ENCODE results near the gene SELPLG. TPM values are rescaled to one million over a fixed set of nuclear protein-coding genes. Genes with fewer than 3 reads are reported as not detected.

SELPLG gene
- total and polyA plus RNA-seq, 3 experiments from 2014 or later = 37.0 to 760 (median 37.7) TPM

DNA sequence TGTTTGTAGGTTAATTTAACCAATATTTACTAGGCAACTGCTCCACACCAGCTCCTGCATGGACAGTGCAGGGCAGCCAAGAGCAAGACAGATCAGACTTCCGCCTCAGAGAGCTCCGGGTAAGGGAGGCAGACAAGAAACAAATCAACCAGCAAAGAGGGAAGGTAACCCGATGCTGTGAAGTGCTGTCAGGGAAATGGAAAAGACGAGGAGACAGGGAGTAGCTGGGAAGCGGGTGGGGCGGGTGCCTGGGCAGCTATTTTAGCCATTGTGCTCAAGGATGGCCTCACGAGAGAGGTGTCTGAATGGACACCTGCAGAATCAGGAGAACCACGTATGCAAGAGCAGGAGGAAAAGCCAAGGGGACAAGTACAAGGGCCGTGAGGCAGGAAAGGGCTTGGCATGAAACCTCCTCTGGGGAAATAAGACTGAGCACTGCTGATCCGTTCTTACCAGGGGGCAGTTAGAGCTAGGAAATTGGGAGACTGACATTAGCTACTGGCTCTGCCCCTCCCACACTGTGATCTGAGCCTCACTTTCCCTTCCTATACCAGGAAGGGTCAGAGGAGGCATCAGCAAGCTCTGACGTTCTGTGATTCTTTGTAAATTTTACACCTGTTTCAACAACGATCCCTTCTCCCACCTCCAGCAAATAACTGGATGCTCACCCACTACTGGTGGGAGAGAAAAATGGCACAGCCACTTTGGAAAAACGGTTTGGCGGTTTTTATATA is 29.3 kb downstream of the SELPLG start:
- H3K36me3 ChIP-seq (ENCODE audit: insufficient read depth, low read length) = no peaks in the 10 kb centered on the region
- no peaks in the 10 kb centered on the region for H3K27me3 ChIP-seq (ENCODE audit: insufficient read depth, low read length, poor library complexity, severe bottlenecking)
- no peak for DNase-seq
- H3K4me3 ChIP-seq (ENCODE audit: low read length) = no peak overlapping the region
- ChIA-PET CTCF (interaction anchor here (0.7 to 1.8 kb wide), 3 partner anchors 14 to 200 kb away, joined by 3 to 5 read pairs (median 3); no protein-coding TSS in a partner anchor), POLR2A (no interaction called here)
- no peaks in the 10 kb centered on the region for H3K9me3 ChIP-seq (ENCODE audit: low read length)
- Mint-ChIP-seq H3K9me3 (no peaks in the 10 kb centered on the region), H3K27me3 (peaks cover 0 to 3% of the 10 kb centered on the region in 2 donors), H3K36me3 (no peaks in the 10 kb centered on the region), H3K27ac (no peak overlapping the region), H3K4me3 (no peak overlapping the region), H3K4me1 (no peaks in the 10 kb centered on the region)
- H3K4me1 ChIP-seq (ENCODE audit: insufficient read depth, low read length) = no peaks in the 10 kb centered on the region
- no peak overlapping the region for H3K27ac ChIP-seq (ENCODE audit: low read depth, low read length)

DNA sequence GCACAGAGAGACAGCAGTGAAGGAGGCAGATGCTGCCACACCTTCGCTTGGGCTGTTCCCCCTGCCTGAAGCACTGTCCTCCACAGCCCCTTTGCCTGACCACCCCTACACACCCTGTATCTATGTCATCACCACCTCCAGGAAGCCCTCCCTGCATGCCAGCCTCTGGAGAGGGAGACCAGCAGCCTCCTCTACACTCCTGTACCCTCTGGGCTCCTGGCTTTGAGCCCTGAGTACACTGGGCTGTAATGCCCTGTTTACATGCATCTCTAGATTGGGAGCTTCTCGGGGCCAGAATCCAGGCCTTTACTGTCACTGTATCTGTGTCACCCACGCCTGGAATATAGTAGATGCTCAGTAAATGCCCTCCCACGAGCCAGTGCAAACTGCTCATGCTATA is 30.0 kb downstream of the SELPLG start:
- Mint-ChIP-seq H3K27ac (peak overlapping the region in 1 of 8 donors; percentile 81), H3K9me3 (no peaks in the 10 kb centered on the region), H3K4me3 (no peak overlapping the region), H3K36me3 (no peaks in the 10 kb centered on the region), H3K4me1 (no peaks in the 10 kb centered on the region), H3K27me3 (peaks cover 0 to 3% of the 10 kb centered on the region in 2 donors)
- ChIA-PET POLR2A (no interaction called here), CTCF (interaction anchor here (1.7 to 1.8 kb wide), 2 partner anchors 199 to 200 kb away, joined by 3 to 5 read pairs; no protein-coding TSS in a partner anchor)
- Histone ChIP-seq H3K36me3 (ENCODE audit: insufficient read depth, low read length) (no peaks in the 10 kb centered on the region), H3K4me1 (ENCODE audit: insufficient read depth, low read length) (no peaks in the 10 kb centered on the region), H3K9me3 (ENCODE audit: low read length) (no peaks in the 10 kb centered on the region), H3K27me3 (ENCODE audit: insufficient read depth, low read length, poor library complexity, severe bottlenecking) (no peaks in the 10 kb centered on the region), H3K4me3 (ENCODE audit: low read length) (no peak overlapping the region), H3K27ac (ENCODE audit: low read depth, low read length) (no peak overlapping the region)
- DNase-seq = no peak

DNA sequence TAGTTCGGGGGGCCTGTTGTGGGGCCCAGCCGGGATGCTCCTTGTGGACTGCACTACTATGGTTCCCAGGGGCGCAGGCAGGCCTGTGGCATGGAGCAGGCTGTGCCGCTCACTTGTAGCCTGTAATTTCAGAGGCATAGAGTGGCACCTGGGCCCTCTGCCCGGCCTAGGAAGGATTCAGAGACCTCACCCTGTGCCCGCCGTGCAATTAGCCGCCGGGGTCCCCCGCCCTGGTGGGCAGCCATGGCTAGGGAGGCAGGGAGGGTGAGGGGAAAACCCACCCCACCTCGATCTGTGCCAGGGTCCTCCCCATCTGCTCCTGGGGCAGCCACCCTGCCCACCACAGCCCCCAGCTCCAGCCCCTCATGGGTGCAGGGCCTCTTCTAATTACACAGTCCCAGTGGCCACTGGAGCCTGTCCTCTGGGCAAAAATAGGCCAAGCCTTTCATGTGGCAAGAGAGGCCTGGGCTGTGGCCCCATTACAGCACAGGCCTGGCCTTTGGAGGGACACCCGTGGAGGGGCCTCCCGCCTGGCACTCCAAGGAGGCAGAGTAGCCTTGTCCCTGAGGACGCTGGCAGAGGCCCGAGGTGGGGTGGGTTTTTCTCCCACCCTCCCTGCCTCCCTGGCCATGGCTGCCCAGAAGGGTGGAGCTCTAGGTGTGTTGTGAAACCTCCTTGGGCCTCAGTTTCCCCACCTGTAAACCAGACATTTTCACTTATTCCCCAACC is 30.6 kb downstream of the SELPLG start:
- H3K27me3 Mint-ChIP-seq = peaks cover 0 to 3% of the 10 kb centered on the region in 2 donors
- Histone ChIP-seq H3K27me3 (ENCODE audit: insufficient read depth, low read length, poor library complexity, severe bottlenecking) (no peaks in the 10 kb centered on the region), H3K27ac (ENCODE audit: low read depth, low read length) (no peak overlapping the region), H3K9me3 (ENCODE audit: low read length) (no peaks in the 10 kb centered on the region), H3K4me1 (ENCODE audit: insufficient read depth, low read length) (no peaks in the 10 kb centered on the region), H3K36me3 (ENCODE audit: insufficient read depth, low read length) (no peaks in the 10 kb centered on the region), H3K4me3 (ENCODE audit: low read length) (no peak overlapping the region)
- H3K27ac Mint-ChIP-seq = peak overlapping the region in 1 of 8 donors; percentile 81
- DNase-seq = no peak
- ChIA-PET CTCF (no interaction called here), POLR2A (no interaction called here)
- H3K36me3 Mint-ChIP-seq = no peaks in the 10 kb centered on the region
- H3K4me3 Mint-ChIP-seq = no peak overlapping the region
- no peaks in the 10 kb centered on the region for H3K4me1 Mint-ChIP-seq
- no peaks in the 10 kb centered on the region for H3K9me3 Mint-ChIP-seq

DNA sequence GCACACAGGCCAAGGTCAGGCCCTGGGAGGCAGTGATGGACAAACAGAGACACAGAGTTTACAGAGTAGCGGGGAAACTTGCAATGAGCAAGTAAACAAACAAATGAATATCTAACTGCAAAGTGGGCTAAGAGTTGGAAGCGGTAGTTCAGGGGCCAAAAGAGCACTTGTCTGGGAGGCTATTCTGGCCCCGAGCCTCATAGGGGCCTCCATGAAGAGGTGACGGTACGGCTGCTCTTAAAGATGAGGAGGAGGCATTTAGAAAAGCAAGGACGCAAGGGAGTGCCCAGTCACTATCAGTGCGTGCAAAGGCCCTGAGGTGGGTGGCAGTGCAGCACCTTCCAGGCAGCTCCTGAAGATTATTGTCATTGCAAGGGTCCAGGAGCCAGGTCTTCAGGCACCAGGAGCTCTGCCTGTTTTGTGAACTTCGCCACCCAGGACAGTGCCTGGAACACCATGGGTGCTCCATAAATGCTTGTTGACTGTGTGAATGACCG is 31.4 kb downstream of the SELPLG start:
- no peak overlapping the region for H3K27ac ChIP-seq (ENCODE audit: low read depth, low read length)
- H3K4me3 ChIP-seq (ENCODE audit: low read length) = no peak overlapping the region
- no peaks in the 10 kb centered on the region for H3K27me3 Mint-ChIP-seq
- H3K27me3 ChIP-seq (ENCODE audit: insufficient read depth, low read length, poor library complexity, severe bottlenecking) = no peaks in the 10 kb centered on the region
- CTCF ChIA-PET = interaction anchor here (2.8 kb wide), 1 partner anchor 16 kb away, joined by 6 read pairs; no protein-coding TSS in a partner anchor
- no peaks in the 10 kb centered on the region for H3K9me3 Mint-ChIP-seq
- no peaks in the 10 kb centered on the region for H3K4me1 ChIP-seq (ENCODE audit: insufficient read depth, low read length)
- no peaks in the 10 kb centered on the region for H3K36me3 Mint-ChIP-seq
- H3K27ac Mint-ChIP-seq = peak overlapping the region in 2 of 8 donors; percentile 63 to 69
- H3K9me3 ChIP-seq (ENCODE audit: low read length) = no peaks in the 10 kb centered on the region
- no peaks in the 10 kb centered on the region for H3K4me1 Mint-ChIP-seq
- no peak overlapping the region for H3K4me3 Mint-ChIP-seq
- no peaks in the 10 kb centered on the region for H3K36me3 ChIP-seq (ENCODE audit: insufficient read depth, low read length)
- no peak for DNase-seq
- POLR2A ChIA-PET = no interaction called here

DNA sequence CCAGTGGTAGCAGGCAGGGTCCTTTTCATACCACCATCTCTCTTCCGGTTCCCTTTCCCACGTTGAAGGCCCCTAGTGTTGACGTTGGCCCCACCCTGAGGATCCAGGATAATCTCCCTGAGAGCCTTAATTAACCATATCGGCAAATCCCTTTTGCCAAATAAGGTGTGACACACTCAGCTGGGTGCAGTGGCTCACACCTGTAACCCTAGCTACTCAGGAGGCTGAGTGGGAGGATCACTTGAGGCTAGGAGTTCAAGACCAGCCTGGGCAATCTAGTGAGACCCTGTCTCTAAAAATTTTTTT is 33.0 kb downstream of the SELPLG start:
- no peak for DNase-seq
- Mint-ChIP-seq H3K9me3 (no peaks in the 10 kb centered on the region), H3K27ac (no peak overlapping the region), H3K4me1 (no peaks in the 10 kb centered on the region), H3K36me3 (no peaks in the 10 kb centered on the region), H3K4me3 (no peak overlapping the region), H3K27me3 (no peaks in the 10 kb centered on the region)
- no peaks in the 10 kb centered on the region for H3K27me3 ChIP-seq (ENCODE audit: insufficient read depth, low read length, poor library complexity, severe bottlenecking)
- H3K4me3 ChIP-seq (ENCODE audit: low read length) = no peak overlapping the region
- POLR2A ChIA-PET = no interaction called here
- H3K36me3 ChIP-seq (ENCODE audit: insufficient read depth, low read length) = no peaks in the 10 kb centered on the region
- H3K4me1 ChIP-seq (ENCODE audit: insufficient read depth, low read length) = no peaks in the 10 kb centered on the region
- CTCF ChIA-PET = interaction anchor here (2.8 kb wide), 1 partner anchor 17 kb away, joined by 6 read pairs; no protein-coding TSS in a partner anchor
- H3K9me3 ChIP-seq (ENCODE audit: low read length) = no peaks in the 10 kb centered on the region
- no peak overlapping the region for H3K27ac ChIP-seq (ENCODE audit: low read depth, low read length)

DNA sequence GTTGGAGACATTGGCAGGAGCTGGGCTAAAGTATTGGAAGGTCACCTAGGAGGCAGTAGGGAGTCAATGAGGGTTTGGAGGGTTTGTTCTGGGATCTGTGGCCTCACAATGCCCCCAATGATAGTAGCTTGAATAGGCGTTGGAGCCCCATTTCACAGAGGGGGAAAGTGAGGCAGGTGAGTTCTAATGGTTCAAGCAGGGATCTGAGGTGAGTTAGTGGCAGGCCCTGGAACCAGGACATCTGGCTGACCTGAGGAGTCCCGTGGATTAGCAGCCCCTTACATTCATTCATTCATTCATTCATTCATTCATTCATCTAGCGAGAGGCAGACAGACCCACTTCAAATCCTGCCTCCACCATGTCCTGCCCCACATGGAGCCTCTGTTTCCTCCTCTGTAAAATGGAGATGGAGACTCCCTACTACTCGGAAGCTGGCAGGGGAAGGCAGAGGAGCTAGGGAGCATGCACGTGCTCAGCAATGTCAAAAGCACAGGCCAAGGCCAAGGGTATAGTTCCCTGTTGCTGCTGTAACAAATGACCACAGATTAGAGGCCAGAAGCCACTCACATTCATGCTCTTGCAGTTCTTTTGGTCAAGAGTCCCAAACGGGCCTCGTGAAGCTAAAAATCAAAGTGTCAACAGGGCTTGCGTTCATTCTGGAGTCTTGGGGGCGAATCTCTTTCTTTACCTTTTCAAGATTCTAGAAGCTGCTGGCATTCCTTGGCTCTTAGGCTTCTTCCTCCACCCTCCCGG is 33.6 kb downstream of the SELPLG start:
- Mint-ChIP-seq H3K4me3 (no peak overlapping the region), H3K36me3 (no peaks in the 10 kb centered on the region), H3K9me3 (no peaks in the 10 kb centered on the region), H3K27ac (no peak overlapping the region), H3K27me3 (no peaks in the 10 kb centered on the region), H3K4me1 (no peaks in the 10 kb centered on the region)
- no peak overlapping the region for H3K27ac ChIP-seq (ENCODE audit: low read depth, low read length)
- H3K36me3 ChIP-seq (ENCODE audit: insufficient read depth, low read length) = no peaks in the 10 kb centered on the region
- H3K4me3 ChIP-seq (ENCODE audit: low read length) = no peak overlapping the region
- no peak for DNase-seq
- no peaks in the 10 kb centered on the region for H3K9me3 ChIP-seq (ENCODE audit: low read length)
- CTCF ChIA-PET = interaction anchor here (2.8 kb wide), 1 partner anchor 18 kb away, joined by 6 read pairs; no protein-coding TSS in a partner anchor
- no peaks in the 10 kb centered on the region for H3K27me3 ChIP-seq (ENCODE audit: insufficient read depth, low read length, poor library complexity, severe bottlenecking)
- POLR2A ChIA-PET = no interaction called here
- H3K4me1 ChIP-seq (ENCODE audit: insufficient read depth, low read length) = no peaks in the 10 kb centered on the region

DNA sequence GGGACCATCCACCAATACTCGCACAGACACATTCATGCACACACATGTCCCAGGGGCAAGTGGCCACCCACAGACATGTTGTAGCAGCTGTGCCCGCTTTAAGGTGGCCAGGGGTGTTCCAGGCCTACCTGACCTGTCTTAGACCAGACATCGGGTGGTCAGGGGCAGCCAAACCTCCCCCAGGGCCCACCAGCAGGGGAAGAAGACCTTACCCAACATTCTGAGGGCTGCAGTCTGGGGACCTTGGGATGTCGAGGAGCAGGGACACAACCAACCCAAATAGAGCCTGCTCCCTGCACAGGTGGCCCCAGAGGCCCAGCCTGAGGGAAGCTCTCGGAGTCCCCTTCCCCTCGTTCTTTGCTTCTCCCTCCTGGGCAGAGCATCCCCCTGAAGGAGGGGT is 34.2 kb downstream of the SELPLG start:
- H3K4me3 Mint-ChIP-seq = no peak overlapping the region

More for the DNA sequence above, 34.2 kb downstream of the SELPLG start:
- Mint-ChIP-seq H3K4me1 (no peaks in the 10 kb centered on the region), H3K9me3 (no peaks in the 10 kb centered on the region), H3K36me3 (no peaks in the 10 kb centered on the region), H3K27ac (no peak overlapping the region), H3K27me3 (no peaks in the 10 kb centered on the region)
- Histone ChIP-seq H3K4me3 (ENCODE audit: low read length) (no peak overlapping the region), H3K9me3 (ENCODE audit: low read length) (no peaks in the 10 kb centered on the region), H3K4me1 (ENCODE audit: insufficient read depth, low read length) (no peaks in the 10 kb centered on the region), H3K27ac (ENCODE audit: low read depth, low read length) (no peak overlapping the region), H3K36me3 (ENCODE audit: insufficient read depth, low read length) (no peaks in the 10 kb centered on the region), H3K27me3 (ENCODE audit: insufficient read depth, low read length, poor library complexity, severe bottlenecking) (no peaks in the 10 kb centered on the region)
- DNase-seq = no peak
- ChIA-PET CTCF (interaction anchor here (2.8 kb wide), 1 partner anchor 18 kb away, joined by 6 read pairs; no protein-coding TSS in a partner anchor), POLR2A (no interaction called here)

All from CD8-positive, alpha-beta memory T cell (primary cell).